Measurements from ENCODE around the gene GSTT2.

DNA sequence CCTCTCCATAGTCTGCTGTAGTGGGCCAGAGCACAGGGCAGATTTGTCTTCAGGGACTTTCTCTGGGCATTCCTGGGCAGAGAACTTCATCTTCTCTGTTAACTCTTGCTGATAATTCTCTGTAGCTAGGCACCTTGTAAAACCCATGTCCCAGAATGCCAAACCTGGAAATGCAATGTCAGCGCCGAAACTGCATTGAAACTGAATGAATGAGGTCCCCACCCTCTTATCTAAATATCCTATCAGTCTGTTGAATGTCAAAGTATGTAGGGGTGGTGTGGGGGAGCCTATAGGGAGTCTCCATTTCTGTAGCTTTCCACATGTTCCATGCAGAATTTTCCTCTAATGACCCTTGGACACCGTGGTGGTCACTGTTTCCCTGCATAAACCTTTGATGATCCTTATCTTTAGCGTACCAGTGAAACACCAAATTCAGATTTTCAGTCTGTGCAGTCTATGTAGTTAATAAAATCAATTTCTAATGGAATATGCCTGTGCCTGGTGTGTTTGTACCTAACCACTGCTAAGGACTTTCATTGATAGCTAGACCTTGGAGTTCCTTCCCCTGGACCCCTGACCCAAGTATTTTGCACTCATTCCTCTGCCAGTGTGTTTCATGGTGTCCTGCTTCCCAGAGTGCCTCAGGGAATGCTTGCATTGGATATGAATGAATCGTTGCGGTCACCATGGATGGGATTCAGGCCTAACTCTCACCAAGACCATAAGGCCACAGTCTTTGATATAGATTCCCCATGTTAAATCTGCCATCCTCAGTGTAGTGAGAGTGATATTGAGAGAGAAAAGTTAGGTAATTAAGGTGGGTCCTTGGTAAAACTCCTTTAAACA is 28.7 kb downstream of the GSTT2 start:
- TF ChIP-seq CTCF (IDR thresholded peaks at IDR 0.05) = no peak
- TF ChIP-seq POLR2A (IDR thresholded peaks at IDR 0.05) = no peak
